Activated CD4-positive, alpha-beta T cell treated with anti-CD3 and anti-CD28 coated beads for 4 hours (primary cell): ENCODE results near the gene MB.

Source experiments
- DNase-seq, 2 donors: peaks; one replicate each; pipeline ENCODE4 v3.0.0-alpha.2; 2020

Gene MB

GRCh38 chr22:35569916-35570315, 47.2 kb downstream of the MB start:
- DNase-seq = no peak

GRCh38 chr22:35568751-35569739, 48.1 kb downstream of the MB start:
- no peak for DNase-seq

DNA sequence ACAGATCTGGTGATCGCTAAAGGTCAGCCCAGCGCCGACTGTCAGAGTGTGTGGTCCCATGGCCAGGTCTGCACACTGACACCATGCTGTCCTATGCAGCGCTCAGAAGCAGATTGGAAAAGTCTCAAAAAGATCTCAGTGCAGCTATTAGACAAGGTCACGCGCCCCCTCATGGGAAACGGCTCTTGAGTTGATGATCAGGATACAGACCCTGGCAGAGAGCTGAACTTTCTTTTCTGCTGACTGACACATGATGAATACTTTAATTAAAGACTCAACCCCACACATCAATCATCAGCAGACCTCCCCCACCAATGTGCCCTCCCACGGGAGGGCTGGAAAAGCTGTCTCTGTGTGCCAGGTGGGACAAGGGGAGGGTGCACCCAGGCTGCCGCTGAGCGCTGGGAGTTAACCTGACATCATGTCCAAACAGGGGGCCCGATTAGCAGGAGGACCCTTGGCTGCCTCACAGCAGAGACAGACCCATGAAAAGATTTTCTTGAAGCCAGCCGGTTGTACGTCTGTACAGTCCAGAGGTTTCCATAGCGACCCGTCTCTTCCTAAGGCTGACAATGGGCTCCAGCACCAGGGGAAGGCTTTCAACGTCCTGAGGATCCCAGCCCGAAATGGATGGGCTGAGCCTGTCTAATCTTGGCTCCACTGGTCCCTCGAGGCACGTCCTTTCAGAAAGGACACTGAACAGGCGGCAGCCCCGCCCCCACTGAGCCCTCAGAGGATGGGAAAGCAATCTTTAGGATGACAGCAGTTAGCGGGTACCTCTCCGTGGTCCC, 49.6 kb downstream of the MB start:
- DNase-seq = no peak

DNA sequence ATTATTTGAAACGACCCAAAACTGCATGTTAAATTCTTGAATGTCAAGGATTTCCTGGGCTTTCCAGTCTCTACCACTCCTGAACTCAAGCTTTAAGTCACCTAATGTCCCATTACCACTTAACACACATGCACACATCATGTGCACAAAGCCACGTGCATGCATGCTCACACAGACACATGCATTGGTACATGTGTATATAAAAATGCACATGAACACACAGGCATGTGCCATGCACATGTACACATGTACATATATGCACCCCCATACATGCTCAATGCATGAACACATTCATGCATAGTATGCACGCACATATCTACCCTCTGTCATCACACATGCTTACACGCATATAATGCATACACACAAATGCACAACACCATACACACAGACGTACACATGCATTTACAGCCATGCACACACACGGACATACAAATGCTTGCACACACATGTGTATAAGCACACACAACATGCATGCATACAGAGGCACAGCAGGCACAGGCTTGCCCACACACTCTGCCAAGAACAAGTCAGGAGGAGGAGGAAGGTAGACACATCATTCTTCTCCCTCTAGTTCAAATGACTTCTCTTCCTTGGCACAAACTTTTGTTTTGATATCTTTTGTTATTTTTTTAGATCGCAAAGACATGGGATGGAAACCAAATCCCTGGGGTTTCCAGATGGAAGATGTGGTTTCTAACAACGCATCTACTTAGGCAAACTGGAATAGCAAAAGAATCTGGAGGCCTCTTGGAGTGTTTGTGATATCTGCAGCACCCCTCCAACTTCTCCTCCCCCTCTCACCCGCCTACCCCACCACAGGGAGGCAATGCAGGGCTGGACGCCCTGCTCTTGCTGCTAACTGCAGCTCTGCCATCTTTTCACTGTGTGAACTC, 51.9 kb downstream of the MB start:
- no peak for DNase-seq

DNA sequence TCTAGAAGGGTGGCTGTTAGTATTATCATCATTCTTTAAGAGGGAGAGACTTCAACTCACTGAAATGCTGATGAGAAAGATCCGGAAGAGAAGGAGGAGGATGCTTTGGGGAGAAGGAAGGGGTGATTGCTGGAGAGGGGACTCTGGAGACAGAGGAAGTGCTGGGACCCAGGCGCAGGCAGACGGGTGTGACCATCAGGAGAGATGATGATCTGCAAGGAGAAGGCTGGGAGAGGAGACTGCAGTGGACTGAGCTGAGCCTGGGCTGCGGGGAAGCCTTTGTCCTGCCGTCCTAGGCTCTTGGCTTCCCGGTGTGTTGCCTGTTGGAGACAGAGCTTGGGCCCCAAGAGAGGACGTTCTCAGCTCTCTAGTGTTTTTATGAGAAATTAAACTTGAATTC, 53.9 kb downstream of the MB start:
- DNase-seq = no peak

- DNase-seq = no peak
Observed at GRCh38 chr22:35561796-35562526, 55.2 kb downstream of the MB start.

GRCh38 chr22:35560824-35561223, 56.3 kb downstream of the MB start:
- DNase-seq = no peak

- no peak for DNase-seq
Observed at GRCh38 chr22:35560366-35560765, 56.8 kb downstream of the MB start.

GRCh38 chr22:35559354-35560005, 57.6 kb downstream of the MB start:
- no peak for DNase-seq

- no peak for DNase-seq
Observed at GRCh38 chr22:35558719-35559118, 58.4 kb downstream of the MB start.

DNA sequence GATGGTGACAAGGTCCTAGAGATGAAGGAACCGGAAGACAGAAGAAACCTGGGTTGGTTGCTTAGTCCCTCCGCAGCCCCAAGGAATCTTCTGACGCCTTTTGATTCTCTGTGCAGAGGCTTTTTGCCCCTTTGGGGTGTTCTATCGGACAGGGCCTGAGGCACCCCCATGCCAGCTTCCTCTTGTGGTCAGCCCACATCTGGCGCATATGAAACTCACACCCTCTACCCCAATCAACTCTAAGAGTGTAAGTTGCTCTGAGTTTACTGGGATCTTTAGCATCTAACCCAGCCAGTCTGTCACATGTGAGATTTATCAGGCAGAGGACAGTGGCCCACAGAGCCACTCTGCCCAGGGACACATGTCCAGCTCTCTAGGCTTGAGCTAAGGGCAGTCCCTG, 59.1 kb downstream of the MB start:
- DNase-seq = no peak
